ENCODE data around the gene LAMB4. TPM values are rescaled to one million over a fixed set of nuclear protein-coding genes. Genes with fewer than 3 reads are reported as not detected.

Gene LAMB4
- polyA plus RNA-seq, 2 donors = 3.5 to 4.9 TPM

- WGBS, 2 donors = 34 to 50% methylated on average over 1 of the region's 1 CpG
- H3K4me1 ChIP-seq (ENCODE audit: control insufficient read depth in 2 of 2, insufficient read depth in 2 of 2, low read length in 1 of 2) = peaks cover 0 to 3% of the 10 kb centered on the region in 2 donors
- no peaks in the 10 kb centered on the region for H3K9me3 ChIP-seq (ENCODE audit: control insufficient read depth in 2 of 2, insufficient read depth in 1 of 2, low read depth in 1 of 2, low read length in 1 of 2)
- H3K27me3 ChIP-seq (ENCODE audit: control insufficient read depth in 1 of 2, insufficient read depth in 2 of 2, low read length in 2 of 2) = no peaks in the 10 kb centered on the region
- no peaks in the 10 kb centered on the region for H3K36me3 ChIP-seq (ENCODE audit: control insufficient read depth in 2 of 2, insufficient read depth in 2 of 2, low read length in 1 of 2)
- no peak overlapping the region for H3K27ac ChIP-seq (ENCODE audit: low read depth in 2 of 2, low read length in 1 of 2)
- no peak overlapping the region for H3K4me3 ChIP-seq (ENCODE audit: low read depth in 1 of 2, low read length in 2 of 2)
These were observed 51.9 kb downstream of the LAMB4 start for GRCh38 chr7:108078211-108078673.

- 67 to 73% methylated on average over 3 of the region's 3 CpGs for WGBS, 2 donors
- Histone ChIP-seq H3K4me1 (ENCODE audit: control insufficient read depth in 2 of 2, insufficient read depth in 2 of 2, low read length in 1 of 2) (peaks cover 0 to 3% of the 10 kb centered on the region in 2 donors), H3K4me3 (ENCODE audit: low read depth in 1 of 2, low read length in 2 of 2) (no peak overlapping the region), H3K36me3 (ENCODE audit: control insufficient read depth in 2 of 2, insufficient read depth in 2 of 2, low read length in 1 of 2) (no peaks in the 10 kb centered on the region), H3K27ac (ENCODE audit: low read depth in 2 of 2, low read length in 1 of 2) (no peak overlapping the region), H3K27me3 (ENCODE audit: control insufficient read depth in 1 of 2, insufficient read depth in 2 of 2, low read length in 2 of 2) (no peaks in the 10 kb centered on the region), H3K9me3 (ENCODE audit: control insufficient read depth in 2 of 2, insufficient read depth in 1 of 2, low read depth in 1 of 2, low read length in 1 of 2) (no peaks in the 10 kb centered on the region)
These were observed 52.5 kb downstream of the LAMB4 start for GRCh38 chr7:108077709-108078108.

DNA sequence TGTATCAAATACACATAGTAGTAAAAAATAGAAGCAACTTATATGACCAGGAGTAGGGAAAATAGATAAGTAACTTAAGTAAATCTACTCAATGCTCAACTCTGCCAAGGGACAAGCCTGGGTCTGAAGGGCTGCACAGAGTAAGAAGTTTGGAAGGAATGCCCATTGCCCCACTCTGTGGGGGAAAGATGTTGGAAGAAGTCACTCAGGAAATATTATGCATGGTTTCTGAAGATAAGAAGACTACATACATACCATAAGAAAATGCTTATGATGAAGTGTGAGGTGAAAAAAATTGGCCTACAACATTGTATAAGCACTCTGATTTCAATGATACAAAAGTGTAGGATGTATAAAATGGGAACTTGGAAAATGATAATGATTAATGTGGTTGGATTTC is 54.0 kb downstream of the LAMB4 start:
- Histone ChIP-seq H3K4me3 (ENCODE audit: low read depth in 1 of 2, low read length in 2 of 2) (no peak overlapping the region), H3K36me3 (ENCODE audit: control insufficient read depth in 2 of 2, insufficient read depth in 2 of 2, low read length in 1 of 2) (no peaks in the 10 kb centered on the region), H3K27ac (ENCODE audit: low read depth in 2 of 2, low read length in 1 of 2) (no peak overlapping the region), H3K9me3 (ENCODE audit: control insufficient read depth in 2 of 2, insufficient read depth in 1 of 2, low read depth in 1 of 2, low read length in 1 of 2) (no peaks in the 10 kb centered on the region), H3K27me3 (ENCODE audit: control insufficient read depth in 1 of 2, insufficient read depth in 2 of 2, low read length in 2 of 2) (no peaks in the 10 kb centered on the region), H3K4me1 (ENCODE audit: control insufficient read depth in 2 of 2, insufficient read depth in 2 of 2, low read length in 1 of 2) (peaks cover 0 to 3% of the 10 kb centered on the region in 2 donors)

DNA sequence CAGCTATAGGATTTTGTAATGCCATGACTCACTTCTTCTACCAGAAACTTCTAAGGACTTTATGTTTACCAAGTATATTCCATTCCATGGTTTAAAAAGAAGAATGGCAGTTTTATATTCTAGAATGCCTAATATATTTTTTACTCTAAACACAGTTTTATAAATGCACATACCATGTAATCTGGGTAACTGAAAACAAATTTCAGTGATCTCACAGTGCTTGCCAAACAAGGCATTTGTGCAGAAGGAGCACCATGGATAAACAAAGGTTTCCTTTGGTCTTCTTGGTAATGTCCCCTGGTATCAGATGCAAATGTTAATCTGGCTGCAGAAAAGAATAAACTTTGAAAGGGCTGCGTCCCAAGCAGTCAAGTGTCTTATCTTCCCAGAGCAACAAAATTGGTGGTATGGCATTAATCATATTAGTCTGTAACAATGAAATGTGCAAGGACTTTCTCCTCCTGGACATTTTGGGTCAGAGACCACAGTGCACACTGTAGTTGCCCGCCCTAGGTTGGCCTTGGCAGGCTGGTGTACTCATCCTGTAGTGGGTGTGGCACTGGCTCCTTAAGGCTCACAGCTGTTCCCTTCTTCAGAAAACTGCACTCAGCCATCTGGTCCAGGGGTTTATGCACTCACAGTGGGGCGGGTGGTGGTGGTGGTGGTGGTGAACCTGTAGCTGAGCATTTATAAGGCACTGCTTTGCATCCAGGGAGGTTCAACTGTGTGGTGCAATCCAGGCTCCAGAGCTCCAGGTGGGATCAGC is 56.7 kb downstream of the LAMB4 start:
- H3K4me3 ChIP-seq (ENCODE audit: low read depth in 1 of 2, low read length in 2 of 2) = no peak overlapping the region
- 74 to 75% methylated on average over 3 of the region's 3 CpGs for WGBS, 2 donors
- H3K36me3 ChIP-seq (ENCODE audit: control insufficient read depth in 2 of 2, insufficient read depth in 2 of 2, low read length in 1 of 2) = no peaks in the 10 kb centered on the region
- H3K9me3 ChIP-seq (ENCODE audit: control insufficient read depth in 2 of 2, insufficient read depth in 1 of 2, low read depth in 1 of 2, low read length in 1 of 2) = no peaks in the 10 kb centered on the region
- no peak overlapping the region for H3K27ac ChIP-seq (ENCODE audit: low read depth in 2 of 2, low read length in 1 of 2)
- peaks cover 0 to 3% of the 10 kb centered on the region in 2 donors for H3K4me1 ChIP-seq (ENCODE audit: control insufficient read depth in 2 of 2, insufficient read depth in 2 of 2, low read length in 1 of 2)
- H3K27me3 ChIP-seq (ENCODE audit: control insufficient read depth in 1 of 2, insufficient read depth in 2 of 2, low read length in 2 of 2) = no peaks in the 10 kb centered on the region

DNA sequence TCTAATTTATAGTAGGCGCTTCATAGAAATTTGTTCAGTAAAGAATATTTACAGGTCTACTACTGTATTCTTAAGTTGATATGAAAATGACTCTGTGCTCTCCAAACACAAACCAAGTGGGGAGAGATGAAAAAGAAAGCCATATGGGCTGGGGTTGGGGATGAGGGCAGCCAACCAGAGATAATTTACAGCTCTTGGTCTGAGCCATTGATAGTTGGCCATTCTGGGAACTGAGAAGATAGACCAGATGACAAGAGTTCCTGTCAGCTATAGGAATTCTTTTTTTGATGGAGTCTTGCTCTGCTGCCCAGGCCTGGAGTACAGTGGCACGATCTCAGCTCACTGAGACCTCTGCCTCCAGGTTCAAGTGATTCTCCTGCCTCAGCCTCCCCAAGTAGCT is 57.4 kb downstream of the LAMB4 start:
- no peak overlapping the region for H3K27ac ChIP-seq (ENCODE audit: low read depth in 2 of 2, low read length in 1 of 2)
- H3K27me3 ChIP-seq (ENCODE audit: control insufficient read depth in 1 of 2, insufficient read depth in 2 of 2, low read length in 2 of 2) = no peaks in the 10 kb centered on the region
- WGBS, 2 donors = 92 to 93% methylated on average over 2 of the region's 2 CpGs
- no peak overlapping the region for H3K4me3 ChIP-seq (ENCODE audit: low read depth in 1 of 2, low read length in 2 of 2)
- no peaks in the 10 kb centered on the region for H3K36me3 ChIP-seq (ENCODE audit: control insufficient read depth in 2 of 2, insufficient read depth in 2 of 2, low read length in 1 of 2)
- H3K4me1 ChIP-seq (ENCODE audit: control insufficient read depth in 2 of 2, insufficient read depth in 2 of 2, low read length in 1 of 2) = peaks cover 0 to 3% of the 10 kb centered on the region in 2 donors
- H3K9me3 ChIP-seq (ENCODE audit: control insufficient read depth in 2 of 2, insufficient read depth in 1 of 2, low read depth in 1 of 2, low read length in 1 of 2) = no peaks in the 10 kb centered on the region

DNA sequence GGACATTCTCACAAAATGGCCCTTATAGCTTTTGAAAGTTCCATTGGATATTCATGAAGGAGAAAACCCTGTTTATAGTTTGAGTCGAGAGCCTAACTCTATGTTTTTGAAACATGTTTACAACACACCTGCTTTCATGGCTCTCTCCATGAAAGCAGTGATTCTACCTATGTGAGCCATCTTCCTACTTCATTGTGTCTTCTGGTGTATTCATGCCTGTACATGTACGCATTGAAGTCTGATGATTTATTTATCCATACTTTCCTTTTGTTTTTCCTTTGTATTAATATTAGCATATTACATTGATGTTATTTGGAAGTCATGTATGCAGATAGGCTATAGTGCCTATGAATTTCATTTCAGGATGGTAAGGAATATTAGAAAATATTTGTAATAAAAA is 58.0 kb downstream of the LAMB4 start:
- H3K36me3 ChIP-seq (ENCODE audit: control insufficient read depth in 2 of 2, insufficient read depth in 2 of 2, low read length in 1 of 2) = no peaks in the 10 kb centered on the region
- H3K4me3 ChIP-seq (ENCODE audit: low read depth in 1 of 2, low read length in 2 of 2) = no peak overlapping the region
- WGBS, 2 donors = 91 to 94% methylated on average over 2 of the region's 2 CpGs

GRCh38 chr7:108071551-108071950 is 58.6 kb downstream of the LAMB4 start:
- Histone ChIP-seq H3K4me1 (ENCODE audit: control insufficient read depth in 2 of 2, insufficient read depth in 2 of 2, low read length in 1 of 2) (peaks cover 0 to 3% of the 10 kb centered on the region in 2 donors), H3K27ac (ENCODE audit: low read depth in 2 of 2, low read length in 1 of 2) (no peak overlapping the region), H3K36me3 (ENCODE audit: control insufficient read depth in 2 of 2, insufficient read depth in 2 of 2, low read length in 1 of 2) (no peaks in the 10 kb centered on the region), H3K27me3 (ENCODE audit: control insufficient read depth in 1 of 2, insufficient read depth in 2 of 2, low read length in 2 of 2) (no peaks in the 10 kb centered on the region), H3K4me3 (ENCODE audit: low read depth in 1 of 2, low read length in 2 of 2) (no peak overlapping the region), H3K9me3 (ENCODE audit: control insufficient read depth in 2 of 2, insufficient read depth in 1 of 2, low read depth in 1 of 2, low read length in 1 of 2) (no peaks in the 10 kb centered on the region)
- 75 to 76% methylated on average over 1 of the region's 1 CpG for WGBS, 2 donors

More for the DNA sequence above, 58.0 kb downstream of the LAMB4 start:
- Histone ChIP-seq H3K27ac (ENCODE audit: low read depth in 2 of 2, low read length in 1 of 2) (no peak overlapping the region), H3K9me3 (ENCODE audit: control insufficient read depth in 2 of 2, insufficient read depth in 1 of 2, low read depth in 1 of 2, low read length in 1 of 2) (no peaks in the 10 kb centered on the region), H3K4me1 (ENCODE audit: control insufficient read depth in 2 of 2, insufficient read depth in 2 of 2, low read length in 1 of 2) (peaks cover 0 to 3% of the 10 kb centered on the region in 2 donors), H3K27me3 (ENCODE audit: control insufficient read depth in 1 of 2, insufficient read depth in 2 of 2, low read length in 2 of 2) (no peaks in the 10 kb centered on the region)

DNA sequence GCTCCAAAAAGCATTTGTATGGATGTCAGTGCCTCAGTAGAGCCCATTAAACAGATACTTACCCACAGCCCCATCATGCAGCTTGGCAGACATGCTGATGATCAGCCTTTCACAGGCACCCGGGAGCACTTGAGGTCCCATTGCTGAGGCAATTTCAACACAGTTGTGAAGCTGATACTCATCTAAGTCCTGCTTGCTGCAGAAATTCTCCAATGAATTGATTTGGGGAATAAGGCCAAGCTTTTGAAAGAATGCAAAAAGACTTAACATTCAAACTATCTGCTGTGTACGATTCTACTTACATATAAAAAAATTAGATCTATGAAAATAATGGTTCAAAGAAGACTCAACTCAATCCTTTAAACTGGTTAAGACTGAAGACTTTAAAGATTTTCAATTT is 60.5 kb downstream of the LAMB4 start:
- no peaks in the 10 kb centered on the region for H3K9me3 ChIP-seq (ENCODE audit: control insufficient read depth in 2 of 2, insufficient read depth in 1 of 2, low read depth in 1 of 2, low read length in 1 of 2)
- no peaks in the 10 kb centered on the region for H3K36me3 ChIP-seq (ENCODE audit: control insufficient read depth in 2 of 2, insufficient read depth in 2 of 2, low read length in 1 of 2)
- no peak overlapping the region for H3K4me3 ChIP-seq (ENCODE audit: low read depth in 1 of 2, low read length in 2 of 2)
- 75 to 76% methylated on average over 2 of the region's 2 CpGs for WGBS, 2 donors
- no peak overlapping the region for H3K27ac ChIP-seq (ENCODE audit: low read depth in 2 of 2, low read length in 1 of 2)
- no peaks in the 10 kb centered on the region for H3K27me3 ChIP-seq (ENCODE audit: control insufficient read depth in 1 of 2, insufficient read depth in 2 of 2, low read length in 2 of 2)
- peaks cover 0 to 5% of the 10 kb centered on the region in 2 donors for H3K4me1 ChIP-seq (ENCODE audit: control insufficient read depth in 2 of 2, insufficient read depth in 2 of 2, low read length in 1 of 2)

DNA sequence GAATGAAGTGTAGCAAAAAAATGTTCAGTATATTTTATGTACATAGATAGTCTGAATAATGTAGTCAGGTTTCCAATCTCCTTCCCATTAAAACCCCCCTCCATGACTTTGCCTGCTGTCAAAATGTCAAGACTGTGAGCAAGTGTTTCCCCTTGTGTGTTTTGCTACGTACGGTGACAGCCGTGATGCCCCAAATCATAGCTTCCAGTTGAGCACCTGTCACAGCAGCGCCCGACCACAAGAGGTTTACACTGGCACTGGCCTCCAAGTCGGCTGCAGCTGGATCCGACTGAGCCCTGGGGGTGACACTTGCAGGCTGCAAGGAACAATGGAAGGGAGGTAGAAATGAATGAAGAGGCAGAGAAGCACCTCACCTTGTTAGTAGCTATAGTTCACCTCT is 62.3 kb downstream of the LAMB4 start:
- peaks cover 0 to 2% of the 10 kb centered on the region in 2 donors for H3K4me1 ChIP-seq (ENCODE audit: control insufficient read depth in 2 of 2, insufficient read depth in 2 of 2, low read length in 1 of 2)
- no peaks in the 10 kb centered on the region for H3K36me3 ChIP-seq (ENCODE audit: control insufficient read depth in 2 of 2, insufficient read depth in 2 of 2, low read length in 1 of 2)
- WGBS, 2 donors = 89 to 91% methylated on average over 7 of the region's 7 CpGs
- no peak overlapping the region for H3K4me3 ChIP-seq (ENCODE audit: low read depth in 1 of 2, low read length in 2 of 2)
- H3K27ac ChIP-seq (ENCODE audit: low read depth in 2 of 2, low read length in 1 of 2) = no peak overlapping the region
- no peaks in the 10 kb centered on the region for H3K27me3 ChIP-seq (ENCODE audit: control insufficient read depth in 1 of 2, insufficient read depth in 2 of 2, low read length in 2 of 2)
- no peaks in the 10 kb centered on the region for H3K9me3 ChIP-seq (ENCODE audit: control insufficient read depth in 2 of 2, insufficient read depth in 1 of 2, low read depth in 1 of 2, low read length in 1 of 2)

DNA sequence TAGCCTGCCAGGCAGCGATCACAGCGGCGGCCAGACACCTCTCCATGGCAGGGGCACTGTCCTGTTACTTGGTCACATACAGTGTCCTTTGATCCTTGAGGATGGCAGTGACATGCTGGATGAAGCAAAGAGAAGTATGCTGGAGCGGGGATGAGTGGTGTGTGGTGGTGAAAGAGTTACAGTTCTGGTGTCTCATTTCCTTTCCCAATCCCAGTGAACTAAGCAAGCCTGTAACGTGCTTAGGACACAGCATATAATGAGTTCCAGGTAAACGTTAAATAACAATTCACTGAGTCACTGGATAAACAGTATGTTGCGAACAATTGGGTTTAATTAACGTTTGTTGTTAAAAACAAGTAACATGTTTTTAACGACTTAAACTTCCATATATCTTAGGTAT is 63.7 kb downstream of the LAMB4 start:
- Histone ChIP-seq H3K27ac (ENCODE audit: low read depth in 2 of 2, low read length in 1 of 2) (no peak overlapping the region), H3K9me3 (ENCODE audit: control insufficient read depth in 2 of 2, insufficient read depth in 1 of 2, low read depth in 1 of 2, low read length in 1 of 2) (no peaks in the 10 kb centered on the region), H3K4me1 (ENCODE audit: control insufficient read depth in 2 of 2, insufficient read depth in 2 of 2, low read length in 1 of 2) (peaks cover 0 to 2% of the 10 kb centered on the region in 2 donors), H3K4me3 (ENCODE audit: low read depth in 1 of 2, low read length in 2 of 2) (no peak overlapping the region), H3K36me3 (ENCODE audit: control insufficient read depth in 2 of 2, insufficient read depth in 2 of 2, low read length in 1 of 2) (no peaks in the 10 kb centered on the region), H3K27me3 (ENCODE audit: control insufficient read depth in 1 of 2, insufficient read depth in 2 of 2, low read length in 2 of 2) (no peaks in the 10 kb centered on the region)
- WGBS, 2 donors = 73 to 80% methylated on average over 9 of the region's 9 CpGs

Data from esophagus (tissue), 2 donors.